GM18867 (cell line): ENCODE results near the gene ACTN1.

Source experiments
- ATAC-seq: cut with Tn5 transposase; IDR thresholded peaks from one replicate; pipeline ENCODE4 v1.9.1; 2021; ENCODE audit warnings: mild to moderate bottlenecking, moderate library complexity; ENCODE audit not compliant: unreplicated experiment

The ACTN1 gene

GRCh38 chr14:68891851-68892660 is 87.0 kb downstream of the ACTN1 start:
- no peak for ATAC-seq

- ATAC-seq = no peak
Measured at GRCh38 chr14:68890173-68890931, 88.8 kb downstream of the ACTN1 start.

GRCh38 chr14:68888883-68889282 is 90.2 kb downstream of the ACTN1 start:
- ATAC-seq = no peak

GRCh38 chr14:68888025-68888850 is 90.9 kb downstream of the ACTN1 start:
- ATAC-seq = no peak

GRCh38 chr14:68886109-68886434 is 93.0 kb downstream of the ACTN1 start:
- no peak for ATAC-seq

GRCh38 chr14:68885226-68886108 is 93.6 kb downstream of the ACTN1 start:
- no peak for ATAC-seq

- no peak for ATAC-seq
Measured at GRCh38 chr14:68884031-68885030, 94.8 kb downstream of the ACTN1 start.

GRCh38 chr14:68882235-68882634 is 96.9 kb downstream of the ACTN1 start:
- ATAC-seq = no peak

- ATAC-seq = no peak
Measured at GRCh38 chr14:68881396-68881795, 97.7 kb downstream of the ACTN1 start.

GRCh38 chr14:68880581-68881105 is 98.5 kb downstream of the ACTN1 start:
- no peak for ATAC-seq

GRCh38 chr14:68879841-68880575 is 99.1 kb downstream of the ACTN1 start:
- no peak for ATAC-seq

- no peak for ATAC-seq
Measured at GRCh38 chr14:68879321-68879781, 99.8 kb downstream of the ACTN1 start.

GRCh38 chr14:68878908-68879307 is 100.2 kb downstream of the ACTN1 start:
- no peak for ATAC-seq

- no peak for ATAC-seq
Measured at GRCh38 chr14:68877993-68878575, 101.0 kb downstream of the ACTN1 start.

GRCh38 chr14:68876976-68877375 is 102.1 kb downstream of the ACTN1 start:
- no peak for ATAC-seq

- no peak for ATAC-seq
Measured at GRCh38 chr14:68874746-68875155, 104.4 kb downstream of the ACTN1 start.

- no peak for ATAC-seq
Measured at GRCh38 chr14:68873376-68873775, 105.7 kb downstream of the ACTN1 start.

GRCh38 chr14:68871392-68871791 is 107.7 kb downstream of the ACTN1 start:
- ATAC-seq = no peak
